SH-SY5Y (cell line): ENCODE measurements around the gene DYNLT4.

Experiments used
- GATA2 ChIP-seq: IDR thresholded peaks from 2 replicates; pipeline ENCODE4 v1.6.1; 2011; ENCODE audit warnings: mild to moderate bottlenecking, low read depth, low read length
- GATA3 ChIP-seq: IDR thresholded peaks from 2 replicates; pipeline ENCODE4 v1.6.1; 2011; ENCODE audit warnings: low read depth, mild to moderate bottlenecking, low read length, moderate library complexity

Gene DYNLT4

DNA sequence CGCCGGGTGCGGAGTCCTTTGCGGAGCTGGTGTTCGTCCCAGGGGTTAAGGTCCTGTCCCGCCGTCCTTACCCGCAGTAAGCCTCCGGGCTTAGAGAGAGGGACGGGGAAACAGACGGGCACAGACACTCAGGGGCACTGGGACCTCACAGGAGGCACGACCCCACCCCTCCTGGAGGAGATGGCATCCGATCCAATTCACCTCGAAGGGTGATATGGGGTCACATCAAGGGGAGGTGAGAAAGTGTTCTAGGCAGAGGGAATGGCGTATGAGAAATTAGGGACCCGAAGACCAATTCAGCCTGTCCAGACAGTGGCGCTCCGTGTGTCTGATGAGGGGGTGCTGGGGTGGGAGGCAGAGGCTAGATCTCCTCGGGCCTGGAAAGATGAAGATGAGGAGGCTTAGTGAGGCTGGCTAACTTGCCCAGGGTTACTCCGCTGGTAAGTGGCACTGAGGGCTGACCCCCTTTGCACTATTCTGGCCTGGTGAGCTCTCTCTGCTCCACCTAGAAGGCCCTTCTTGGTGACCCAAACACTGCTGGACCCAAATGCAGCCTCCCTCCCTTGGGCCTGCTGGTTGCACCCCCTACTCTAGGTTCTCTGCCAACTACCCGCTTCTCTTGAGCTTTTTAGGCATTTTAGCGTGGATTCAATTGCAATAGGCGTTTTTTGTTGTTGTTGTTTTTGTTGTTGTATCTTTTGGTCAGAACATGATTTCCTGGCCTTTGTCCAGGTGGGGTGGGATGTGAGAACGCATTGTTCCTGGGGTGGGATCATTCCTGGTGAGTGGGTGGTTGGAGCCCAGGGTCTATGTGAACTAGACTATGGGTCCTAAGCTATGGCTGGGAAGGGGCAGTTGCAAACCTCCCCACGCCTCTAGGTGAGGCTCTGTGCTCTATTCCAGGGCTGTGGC is 13.4 kb upstream of the DYNLT4 start:
- TF ChIP-seq GATA2 (no peak), GATA3 (no peak)

DNA sequence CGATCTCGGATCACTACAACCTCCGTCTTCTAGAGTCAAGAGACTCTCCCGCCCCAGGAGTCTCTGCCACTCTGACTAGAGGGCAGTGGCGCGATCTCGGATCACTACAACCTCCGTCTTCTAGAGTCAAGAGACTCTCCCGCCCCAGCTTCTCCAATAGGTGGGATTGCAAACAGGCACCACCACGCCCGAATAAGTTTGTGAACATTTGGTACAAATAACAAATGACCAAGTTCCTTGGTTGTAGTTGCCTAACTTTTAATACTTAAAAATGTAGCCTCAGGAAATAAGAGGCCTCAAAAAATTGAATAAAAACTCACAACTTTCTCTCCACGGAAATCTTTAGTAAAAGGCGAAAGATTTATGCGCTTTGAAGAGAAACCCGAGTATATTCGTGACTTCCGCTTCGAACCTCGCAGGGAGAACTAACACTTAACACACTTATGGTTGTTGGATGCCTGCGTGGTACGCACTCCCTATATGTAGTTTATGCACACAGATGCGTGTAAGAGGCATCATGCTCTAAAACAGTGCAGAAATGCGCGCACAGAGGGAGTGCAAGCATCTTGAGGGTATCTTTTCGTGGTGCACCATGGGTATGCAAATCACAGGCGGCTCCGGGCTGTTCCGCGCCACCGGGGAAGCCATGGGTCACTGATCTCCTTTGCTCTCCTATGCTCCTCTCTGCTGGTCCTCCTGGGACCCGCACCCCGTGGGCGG is 12.6 kb upstream of the DYNLT4 start:
- TF ChIP-seq GATA3 = no peak
- TF ChIP-seq GATA2 = no peak

DNA sequence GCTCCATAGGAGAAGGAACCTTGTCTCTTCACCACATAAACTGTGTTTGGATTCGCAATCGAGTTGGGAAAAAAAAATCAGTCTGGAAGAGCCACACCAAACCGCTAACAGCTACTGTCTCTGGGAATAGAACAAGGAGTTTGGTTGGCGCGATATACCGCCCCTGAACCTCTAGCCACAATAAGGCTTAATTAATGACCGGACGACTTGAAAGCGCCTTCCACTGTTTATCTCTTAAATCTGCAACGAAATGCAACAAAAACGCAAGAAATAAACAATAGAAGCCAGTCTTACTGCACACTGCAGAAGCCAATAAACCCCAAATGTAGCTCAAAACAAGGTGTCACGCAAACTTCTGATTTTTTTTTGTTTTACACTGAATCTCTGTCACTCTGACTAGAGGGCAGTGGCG is 12.1 kb upstream of the DYNLT4 start:
- TF ChIP-seq GATA3 (no peak), GATA2 (no peak)

DNA sequence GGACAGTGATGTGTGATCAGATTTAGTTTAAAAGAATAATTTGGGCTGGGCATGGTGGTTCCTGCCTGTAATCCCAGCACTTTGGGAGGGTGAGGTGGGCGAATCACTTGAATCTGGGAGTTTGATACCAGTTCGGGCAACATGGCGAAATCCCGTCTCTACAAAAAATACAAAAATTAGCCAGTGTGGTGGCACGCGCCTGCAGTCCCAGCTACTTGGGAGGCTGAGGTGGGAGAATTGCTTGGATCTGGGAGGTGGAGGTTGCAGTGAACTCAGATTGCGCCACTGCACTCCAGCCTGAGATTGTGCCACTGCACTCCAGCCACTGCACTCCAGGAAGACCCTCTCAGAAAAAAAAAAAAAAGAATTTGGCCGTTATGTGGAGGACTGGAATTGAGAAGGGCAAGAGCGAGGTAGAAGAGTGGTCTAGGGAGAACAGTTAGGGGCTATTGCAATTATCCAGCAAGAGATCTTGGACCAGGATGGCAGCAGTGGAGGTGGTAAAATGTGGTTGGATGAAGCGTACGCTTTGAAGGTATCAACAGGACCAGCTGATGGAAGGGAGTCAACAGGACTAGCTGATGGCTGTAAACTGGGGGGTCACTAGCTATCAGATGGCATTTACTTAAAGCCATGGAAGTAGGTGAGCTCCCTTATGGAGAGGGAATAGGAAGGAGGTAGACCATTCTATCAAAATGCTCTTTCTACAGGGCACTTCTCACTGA is 10.8 kb upstream of the DYNLT4 start:
- no peak for TF ChIP-seq GATA2

DNA sequence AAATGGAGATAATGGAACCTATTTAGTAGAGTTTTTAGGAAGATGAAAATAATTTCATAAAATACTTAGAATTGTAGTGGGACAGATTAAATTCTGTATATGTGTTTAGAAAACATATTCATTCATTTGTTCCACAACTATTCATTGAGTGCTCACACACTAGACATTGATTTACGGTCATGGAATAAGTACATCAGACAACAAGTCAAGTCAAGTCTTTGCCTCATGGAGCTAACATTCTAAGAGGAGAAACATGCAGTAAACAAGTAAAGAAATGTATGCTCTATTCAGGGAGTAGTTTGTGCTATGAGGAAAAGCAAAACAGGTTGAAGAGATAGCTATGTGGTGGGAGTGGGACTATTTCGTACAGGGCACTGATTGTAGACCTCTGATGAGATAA is 10.2 kb upstream of the DYNLT4 start:
- TF ChIP-seq GATA3 (no peak), GATA2 (no peak)

DNA sequence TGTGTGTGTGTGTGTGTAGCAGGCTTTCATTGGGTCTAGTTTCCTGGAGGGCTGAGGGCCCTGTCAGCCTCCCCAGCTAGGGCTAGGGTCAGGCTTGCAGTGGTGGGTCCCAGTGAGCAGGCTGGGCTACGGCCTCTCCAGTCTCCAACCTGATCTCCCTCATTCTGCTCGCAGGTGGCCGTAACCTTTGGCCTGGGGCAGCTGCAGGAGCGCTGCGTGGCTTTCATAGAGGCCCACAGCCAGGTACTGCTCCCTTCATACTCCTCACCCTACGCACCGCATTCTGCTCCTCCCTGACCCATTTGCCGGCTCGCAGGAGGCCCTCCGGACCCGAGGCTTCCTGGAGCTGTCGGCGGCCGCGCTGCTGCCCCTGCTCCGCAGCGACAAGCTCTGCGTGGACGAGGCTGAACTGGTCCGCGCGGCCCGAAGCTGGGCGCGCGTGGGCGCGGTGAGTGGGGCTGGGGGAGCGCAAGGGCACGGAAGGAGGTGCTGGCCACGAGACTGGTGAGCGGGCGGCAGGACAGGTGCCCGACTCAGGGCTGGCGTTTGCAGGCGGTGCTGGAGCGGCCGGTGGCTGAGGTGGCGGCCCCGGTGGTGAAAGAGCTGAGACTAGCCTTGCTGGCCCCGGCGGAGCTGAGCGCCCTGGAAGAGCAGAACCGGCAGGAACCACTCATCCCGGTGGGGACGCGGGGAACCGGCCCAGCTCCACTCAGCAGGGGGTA is 5.8 kb upstream of the DYNLT4 start:
- TF ChIP-seq GATA3 = no peak
- no peak for TF ChIP-seq GATA2

DNA sequence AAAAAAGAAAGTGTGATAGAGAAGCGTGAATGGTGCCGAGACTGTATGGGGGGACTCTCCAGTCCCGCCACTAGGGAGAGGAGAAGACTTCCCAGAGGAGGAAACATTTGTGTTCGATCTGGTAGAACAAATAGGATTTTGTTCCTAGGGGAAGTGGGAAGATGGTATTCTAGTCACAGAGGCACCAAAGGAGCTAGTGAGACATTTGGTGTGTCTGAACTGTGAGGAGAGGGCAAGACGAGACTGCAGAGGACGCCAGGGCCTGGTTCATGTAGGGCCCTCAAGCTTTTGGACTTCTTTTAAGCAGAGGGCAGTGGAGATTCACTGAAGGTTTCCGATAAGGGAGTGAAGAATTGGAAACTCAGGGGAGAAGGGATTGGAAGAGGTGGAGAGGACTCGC is 4.1 kb upstream of the DYNLT4 start:
- TF ChIP-seq GATA3 (no peak), GATA2 (no peak)

DNA sequence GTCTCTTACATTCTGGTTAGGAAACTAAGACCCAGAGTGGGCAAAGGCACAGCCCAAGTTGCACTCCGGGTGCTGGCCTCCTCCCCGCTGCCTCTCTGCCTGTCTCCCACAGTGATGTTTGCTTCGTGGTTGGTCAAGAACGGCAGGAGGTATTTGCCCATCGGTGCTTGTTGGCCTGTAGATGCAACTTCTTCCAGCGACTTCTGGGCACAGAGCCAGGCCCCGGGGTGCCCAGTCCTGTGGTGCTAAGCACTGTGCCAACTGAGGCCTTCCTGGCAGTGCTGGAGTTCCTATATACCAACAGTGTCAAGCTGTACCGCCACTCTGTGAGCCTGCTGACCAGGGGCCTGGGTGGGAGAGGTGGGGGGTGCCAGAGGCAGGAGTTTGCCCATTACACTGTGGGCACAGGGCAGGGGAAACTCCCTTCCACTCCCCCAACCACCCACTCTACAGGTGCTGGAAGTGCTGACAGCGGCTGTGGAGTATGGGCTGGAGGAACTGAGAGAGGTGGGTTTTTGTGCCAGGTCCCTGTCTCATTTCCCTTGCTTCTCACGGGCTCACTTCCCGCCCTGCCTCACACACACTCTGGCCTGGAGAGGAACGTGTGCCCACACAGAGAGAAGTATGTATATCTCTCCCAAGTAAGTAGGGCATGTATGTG is 3.1 kb upstream of the DYNLT4 start:
- TF ChIP-seq GATA3 (no peak), GATA2 (no peak)

DNA sequence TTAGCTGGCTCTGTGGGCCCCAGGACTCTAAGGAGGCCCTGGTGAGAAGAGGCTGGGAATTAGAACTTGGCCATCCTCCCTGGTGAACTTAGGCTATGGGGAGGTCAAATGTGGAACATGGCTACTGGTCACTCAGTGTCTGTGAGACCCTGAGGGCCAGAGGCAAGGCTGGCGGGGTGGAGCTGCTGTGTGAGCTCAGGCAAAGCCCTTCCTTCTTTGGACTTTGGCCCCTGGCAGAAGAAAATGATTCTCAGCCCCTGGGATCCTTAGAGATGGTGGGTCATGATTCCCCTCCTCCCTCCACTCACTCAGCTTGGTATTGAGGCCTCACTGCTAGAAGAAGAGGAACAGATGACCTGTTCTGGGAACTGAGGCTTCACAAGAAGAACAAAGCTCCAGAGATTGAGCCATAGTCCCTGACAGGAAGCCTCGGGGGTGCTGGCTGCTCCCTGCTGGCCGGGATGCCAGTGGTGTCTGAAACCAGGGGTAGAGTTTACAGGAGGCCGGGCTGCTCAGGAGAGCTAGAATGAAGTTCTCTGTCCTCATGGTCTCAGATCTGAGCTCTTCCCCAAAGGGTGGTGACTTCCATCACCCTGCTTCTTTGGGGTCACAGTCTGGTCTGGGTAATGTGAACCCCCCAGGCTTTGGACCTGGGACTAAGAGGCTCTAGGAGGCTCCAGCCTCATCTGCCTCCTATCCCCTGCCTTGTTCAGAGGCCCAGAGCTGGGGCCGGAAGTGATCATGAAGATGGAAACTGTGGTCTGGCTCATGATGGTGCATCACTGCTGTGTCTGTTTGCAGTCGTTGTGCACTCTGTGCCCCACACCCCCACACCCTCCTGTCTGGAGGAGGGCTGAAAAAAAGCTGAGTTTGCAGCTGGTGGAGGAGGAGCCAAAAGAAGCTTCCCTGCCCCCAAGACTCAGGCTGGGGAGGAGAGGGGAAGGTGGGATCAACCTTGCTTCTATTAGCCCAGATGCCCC is 2.1 kb upstream of the DYNLT4 start:
- TF ChIP-seq GATA2 (no peak), GATA3 (no peak)

DNA sequence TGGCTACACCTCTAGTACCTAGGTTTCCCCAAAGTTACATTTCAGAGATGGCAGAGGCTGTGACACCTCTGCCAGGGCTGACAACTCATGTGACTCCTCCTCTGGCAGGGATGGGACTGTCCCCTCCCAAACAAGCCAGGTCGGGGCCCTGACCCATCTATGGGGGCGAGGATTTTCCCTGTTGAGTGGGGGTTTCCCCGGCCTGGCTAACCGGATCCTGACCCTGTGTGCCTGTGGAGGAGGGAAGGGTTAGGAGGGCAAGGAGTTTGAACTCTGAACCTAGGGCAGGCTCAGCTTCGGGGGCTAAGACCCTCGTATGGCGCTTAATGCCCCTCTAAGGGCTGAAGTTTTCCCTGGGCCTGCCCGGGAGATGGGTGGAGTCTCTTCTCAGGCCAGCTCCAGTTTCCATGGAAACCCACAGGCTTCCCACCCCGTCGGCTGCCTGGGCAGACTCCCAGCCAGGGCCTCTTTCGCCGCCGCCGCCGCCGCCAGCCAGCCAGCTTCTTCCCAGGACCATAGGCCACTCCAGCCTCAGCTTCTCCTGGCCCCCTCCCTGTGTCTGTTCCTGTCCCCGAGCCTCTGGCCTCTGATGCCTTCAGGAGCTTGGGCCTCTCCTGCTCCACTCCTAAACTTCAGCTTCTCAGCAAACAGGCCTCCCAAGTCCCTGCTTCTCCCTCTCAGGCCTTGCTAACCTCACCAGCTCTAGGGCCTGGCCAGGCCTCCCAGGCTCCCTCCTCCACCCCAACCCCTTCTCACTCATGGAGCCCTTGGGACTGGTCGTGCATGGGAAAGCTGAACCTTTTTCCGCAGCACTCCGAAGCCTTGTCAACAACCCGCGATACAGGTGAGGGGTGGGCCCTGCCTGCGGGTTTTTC is 1.1 kb upstream of the DYNLT4 start, which contains the start of gene BTBD19:
Gene BTBD19 (plus strand): TSS at position 461 of the 875 bp plus-strand sequence. CDS start 298 bp downstream, at position 759.
- TF ChIP-seq GATA2 = no peak
- TF ChIP-seq GATA3 = no peak

DNA sequence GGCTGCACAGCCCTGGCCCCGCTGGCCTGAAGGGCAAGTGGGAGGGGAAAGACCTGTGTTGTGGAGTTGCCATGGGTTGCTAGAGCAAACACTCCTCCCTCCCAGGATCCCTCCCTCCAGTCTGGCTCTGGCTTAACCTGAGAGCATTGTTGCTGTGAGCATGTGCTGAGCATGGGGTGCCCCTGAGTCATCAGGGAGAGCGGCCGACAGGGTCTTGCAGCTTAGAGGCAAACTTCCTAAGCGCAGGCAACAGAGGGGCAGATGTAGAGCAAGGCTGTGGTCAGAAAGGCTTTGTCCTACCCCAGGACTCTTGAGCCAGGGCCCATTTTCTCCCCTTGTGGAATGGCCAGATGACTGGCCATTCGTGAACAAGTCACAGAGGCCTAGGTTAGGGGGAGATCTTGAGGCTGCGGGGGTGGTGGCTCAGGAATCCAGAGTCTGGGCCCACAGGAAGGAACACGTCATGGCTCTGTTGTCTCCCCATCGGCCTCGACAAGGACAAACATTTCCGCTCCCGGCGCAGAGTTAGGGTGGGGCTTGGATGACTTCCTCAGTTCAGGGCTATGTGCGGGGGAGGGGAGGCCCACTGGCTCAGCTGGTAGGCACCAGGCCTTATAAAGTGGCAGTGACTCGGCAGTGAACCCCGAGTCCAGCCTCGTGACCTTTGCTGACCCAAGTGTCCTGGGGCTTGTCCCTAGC is 362 bp upstream of the DYNLT4 start:
- no peak for TF ChIP-seq GATA3
- no peak for TF ChIP-seq GATA2
